Activated B cell treated with CpG ODN at 0.5 μM for 24 hours (primary cell): ENCODE data around the gene DBX1. TPM values are rescaled to one million over a fixed set of nuclear protein-coding genes. Genes with fewer than 3 reads are reported as not detected.

Experiments
- ATAC-seq: fragments of 200-7000 bp; cut with Tn5 transposase; one replicate; pipeline ENCODE4 v1.10.0; 2021; ENCODE audit warnings: low read depth, mild to moderate bottlenecking, moderate library complexity
- CTCF ChIA-PET: fragments of 350-600 bp; sonication (Branson Sonifier 250); formaldehyde crosslinking; loops from one replicate; lab custom pipeline; 2021; ENCODE audit warnings: antibody characterized with exemption; lab: Charles Lee
- POLR2A ChIA-PET: fragments of 350-600 bp; sonication (Branson Sonifier 250); formaldehyde crosslinking; loops from one replicate; lab custom pipeline; 2021; ENCODE audit warnings: antibody characterized with exemption; lab: Charles Lee
- DNase-seq: peaks from one replicate; pipeline ENCODE4 v3.0.0; 2022
- H3K27ac Mint-ChIP-seq: one replicate; pipeline ENCODE4 v1.8.0; 2020; ENCODE audit warnings: mixed read lengths
- H3K27me3 Mint-ChIP-seq: one replicate; pipeline ENCODE4 v1.8.0; 2021; ENCODE audit warnings: mixed read lengths
- H3K36me3 Mint-ChIP-seq: one replicate; pipeline ENCODE4 v1.8.0; 2021; ENCODE audit warnings: low read depth, mixed read lengths
- H3K4me1 Mint-ChIP-seq: one replicate; pipeline ENCODE4 v1.8.0; 2021; ENCODE audit warnings: mixed read lengths
- H3K4me3 Mint-ChIP-seq: one replicate; pipeline ENCODE4 v1.8.0; 2020; ENCODE audit warnings: mild to moderate bottlenecking, mixed read lengths
- H3K9me3 Mint-ChIP-seq: one replicate; pipeline ENCODE4 v1.8.0; 2020; ENCODE audit warnings: mixed read lengths
- CTCF ChIP-seq: fragments of 200-600 bp; IDR thresholded peaks from one replicate; pipeline ENCODE4 v1.8.0; 2022; ENCODE audit warnings: antibody characterized with exemption, mild to moderate bottlenecking
- intact Hi-C: fragments of 100-400 bp; cut with micrococcal nuclease; formaldehyde crosslinking; loops from one replicate; pipeline ENCODE4 v1.15.1; 2024
- total RNA-seq: library from RNA; stranded (reverse); gene quantifications from 2 replicates; pipeline ENCODE4 v1.2.3, GENCODE V29; 2022

The DBX1 gene
- total RNA-seq, 1 donor from 2014 or later, result not detected

- Mint-ChIP-seq H3K27ac (no peak overlapping the region), H3K4me3 (no peak overlapping the region), H3K36me3 (no peaks in the 10 kb centered on the region), H3K4me1 (peaks cover 10% of the 10 kb centered on the region), H3K27me3 (peaks cover 74% of the 10 kb centered on the region), H3K9me3 (peaks cover 3% of the 10 kb centered on the region)
- no peak for TF ChIP-seq CTCF
- POLR2A ChIA-PET, result no interaction called here
- intact Hi-C loops, result no loop called here
- no peak for ATAC-seq
- DNase-seq, result no peak
- CTCF ChIA-PET, result no interaction called here
These were observed 3.7 kb upstream of the DBX1 start for GRCh38 chr11:20163783-20164481.

- intact Hi-C loops, result no loop called here
- Mint-ChIP-seq H3K4me3 (no peak overlapping the region), H3K27ac (no peak overlapping the region), H3K4me1 (peaks cover 11% of the 10 kb centered on the region), H3K9me3 (peaks cover 3% of the 10 kb centered on the region), H3K36me3 (peaks cover 2% of the 10 kb centered on the region), H3K27me3 (peaks cover 81% of the 10 kb centered on the region)
- ATAC-seq (no peak), DNase-seq (no peak)
- ChIA-PET CTCF (no interaction called here), POLR2A (no interaction called here)
- no peak for TF ChIP-seq CTCF
These were observed 2.8 kb upstream of the DBX1 start for GRCh38 chr11:20162824-20163782.

- no peak for DNase-seq
- H3K4me1 Mint-ChIP-seq, result peaks cover 17% of the 10 kb centered on the region
- CTCF ChIA-PET, result no interaction called here
These were observed 1.9 kb upstream of the DBX1 start for GRCh38 chr11:20161923-20162744.

GRCh38 chr11:20161230-20161918 is 1.1 kb upstream of the DBX1 start:
- no peak for ATAC-seq
- intact Hi-C loops, result no loop called here
- POLR2A ChIA-PET, result no interaction called here
- TF ChIP-seq CTCF, result no peak
- DNase-seq, result no peak
- Mint-ChIP-seq H3K4me3 (no peak overlapping the region), H3K36me3 (peaks cover 2% of the 10 kb centered on the region), H3K4me1 (peaks cover 18% of the 10 kb centered on the region), H3K27me3 (peaks cover 75% of the 10 kb centered on the region), H3K9me3 (peaks cover 3% of the 10 kb centered on the region), H3K27ac (no peak overlapping the region)
- CTCF ChIA-PET, result no interaction called here

More at GRCh38 chr11:20161923-20162744, 1.9 kb upstream of the DBX1 start:
- no peak for ATAC-seq
- intact Hi-C loops, result no loop called here
- POLR2A ChIA-PET, result no interaction called here
- no peak for TF ChIP-seq CTCF
- Mint-ChIP-seq H3K4me3 (no peak overlapping the region), H3K27ac (no peak overlapping the region), H3K9me3 (peaks cover 3% of the 10 kb centered on the region), H3K36me3 (peaks cover 2% of the 10 kb centered on the region), H3K27me3 (peaks cover 81% of the 10 kb centered on the region)
